Measurements from ENCODE around the gene NPW.

Gene NPW

DNA sequence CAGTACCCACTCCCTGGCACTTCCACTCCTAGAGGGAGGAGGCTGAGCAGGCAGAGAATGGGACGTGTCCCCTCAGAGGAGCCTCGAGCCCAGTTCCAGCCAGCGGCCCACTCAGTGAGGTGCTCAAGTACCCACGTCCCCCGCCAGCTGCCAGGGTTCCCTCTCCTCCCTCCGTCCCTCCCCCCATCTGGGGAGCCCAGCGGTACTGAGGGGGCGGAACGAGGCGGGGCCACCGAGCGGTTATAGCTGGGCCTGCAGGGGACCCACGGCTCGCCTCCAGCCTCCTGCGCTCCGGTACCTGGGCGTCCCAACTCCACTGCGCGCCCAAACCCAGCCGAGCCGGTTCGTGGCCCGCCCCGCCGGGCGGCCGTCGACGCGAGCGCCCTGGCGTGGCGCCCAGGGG lies at the start of gene NPW:
TSS of gene NPW (plus strand) at position 268 of the 403 bp plus-strand sequence.
- H3K4me3 Mint-ChIP-seq = no peak within 1 kb of the TSS
- peaks cover 75% of the 10 kb centered on the region for H3K27me3 Mint-ChIP-seq
- no peaks in the 10 kb centered on the region for H3K36me3 Mint-ChIP-seq
- no peaks in the 10 kb centered on the region for H3K9me3 Mint-ChIP-seq
- peak; percentile 53 for DNase-seq
- H3K4me1 Mint-ChIP-seq = peaks cover 24% of the 10 kb centered on the region
- H3K27ac Mint-ChIP-seq = no peak within 1 kb of the TSS
- CTCF ChIA-PET = interaction anchor here (0.8 to 2.0 kb wide), 3 partner anchors 16 to 231 kb away, joined by 3 to 7 read pairs (median 3); partner anchors contain the start of gene ECI1

DNA sequence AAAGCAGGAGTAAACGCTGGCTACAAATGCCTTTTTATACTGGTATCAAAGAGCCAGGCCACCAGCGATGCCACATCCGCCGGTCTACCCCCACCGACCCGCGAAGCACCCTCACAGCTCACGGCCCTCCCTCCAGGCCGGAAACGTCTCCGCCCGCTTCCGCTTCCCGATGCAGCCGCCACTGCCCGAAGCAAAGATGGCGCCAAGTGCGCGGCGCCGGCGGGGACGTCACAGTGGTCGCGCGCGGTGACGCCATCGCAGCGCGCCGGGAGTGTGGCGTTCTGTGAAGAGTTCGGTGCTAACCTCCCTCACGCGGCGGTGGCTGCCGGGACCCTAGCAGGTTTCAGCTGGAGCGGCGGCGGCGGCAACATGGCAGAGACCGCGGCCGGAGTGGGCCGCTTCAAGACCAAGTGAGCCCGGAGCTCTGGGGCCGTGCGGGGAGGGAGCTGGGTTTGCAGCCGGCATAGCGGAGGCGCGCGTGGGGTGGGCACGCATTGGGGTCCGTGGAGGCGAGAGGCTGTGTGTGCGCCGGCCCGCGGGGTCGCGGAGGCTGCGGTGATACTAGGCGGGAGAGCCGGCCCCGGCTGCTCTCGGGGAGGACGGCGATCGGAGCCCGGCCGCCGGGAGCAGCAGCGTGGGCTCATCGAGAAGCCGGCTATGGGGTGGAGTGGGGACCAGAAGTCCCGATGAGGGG lies 47.6 kb upstream of the NPW start, which contains the start of gene TBL3:
TSS of gene TBL3 (plus strand) at position 258 of the 694 bp plus-strand sequence. CDS start at position 370, 112 bp downstream.
- peak within 1 kb of the TSS; percentile 100 for H3K27ac Mint-ChIP-seq
- H3K4me3 Mint-ChIP-seq = peak within 1 kb of the TSS; percentile 83
- peaks cover 14% of the 10 kb centered on the region for H3K36me3 Mint-ChIP-seq
- CTCF ChIA-PET = interaction anchor here (1.0 to 1.4 kb wide), 3 partner anchors 11 to 13 kb away, joined by 3 to 5 read pairs (median 4); partner anchors contain the start of genes GFER and NDUFB10
- H3K9me3 Mint-ChIP-seq = no peaks in the 10 kb centered on the region
- peaks cover 41% of the 10 kb centered on the region for H3K4me1 Mint-ChIP-seq
- H3K27me3 Mint-ChIP-seq = no peaks in the 10 kb centered on the region
- DNase-seq = peak; percentile 97

DNA sequence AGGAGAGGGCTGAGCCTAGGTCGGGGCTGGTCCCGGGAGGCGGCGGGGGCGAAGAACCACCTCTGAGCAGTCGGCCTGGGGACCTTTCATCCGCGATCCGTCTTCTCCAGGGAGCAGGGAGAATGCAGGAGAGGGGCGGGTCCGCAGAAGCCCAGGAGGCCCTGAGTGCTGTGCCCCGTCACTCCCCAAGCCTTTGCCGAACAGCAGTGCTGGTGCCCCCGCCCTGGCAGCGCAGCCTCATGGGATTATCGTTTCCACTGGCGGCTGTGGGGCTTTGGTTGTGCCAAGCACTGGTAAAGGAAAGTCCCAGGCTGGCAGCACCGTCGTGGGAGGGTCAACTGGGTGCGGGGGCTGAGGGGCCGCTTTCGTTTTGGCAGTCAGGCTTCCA lies 47.1 kb upstream of the NPW start:
- DNase-seq = peak; percentile 45
- Mint-ChIP-seq H3K4me1 (peaks cover 40% of the 10 kb centered on the region), H3K27ac (peak overlapping the region; percentile 100), H3K4me3 (peak overlapping the region; percentile 83), H3K27me3 (peaks cover 2% of the 10 kb centered on the region), H3K36me3 (peaks cover 15% of the 10 kb centered on the region), H3K9me3 (no peaks in the 10 kb centered on the region)
- CTCF ChIA-PET = interaction anchor here (1.4 kb wide), 1 partner anchor 12 kb away, joined by 5 read pairs; the partner anchor contains the start of gene GFER

DNA sequence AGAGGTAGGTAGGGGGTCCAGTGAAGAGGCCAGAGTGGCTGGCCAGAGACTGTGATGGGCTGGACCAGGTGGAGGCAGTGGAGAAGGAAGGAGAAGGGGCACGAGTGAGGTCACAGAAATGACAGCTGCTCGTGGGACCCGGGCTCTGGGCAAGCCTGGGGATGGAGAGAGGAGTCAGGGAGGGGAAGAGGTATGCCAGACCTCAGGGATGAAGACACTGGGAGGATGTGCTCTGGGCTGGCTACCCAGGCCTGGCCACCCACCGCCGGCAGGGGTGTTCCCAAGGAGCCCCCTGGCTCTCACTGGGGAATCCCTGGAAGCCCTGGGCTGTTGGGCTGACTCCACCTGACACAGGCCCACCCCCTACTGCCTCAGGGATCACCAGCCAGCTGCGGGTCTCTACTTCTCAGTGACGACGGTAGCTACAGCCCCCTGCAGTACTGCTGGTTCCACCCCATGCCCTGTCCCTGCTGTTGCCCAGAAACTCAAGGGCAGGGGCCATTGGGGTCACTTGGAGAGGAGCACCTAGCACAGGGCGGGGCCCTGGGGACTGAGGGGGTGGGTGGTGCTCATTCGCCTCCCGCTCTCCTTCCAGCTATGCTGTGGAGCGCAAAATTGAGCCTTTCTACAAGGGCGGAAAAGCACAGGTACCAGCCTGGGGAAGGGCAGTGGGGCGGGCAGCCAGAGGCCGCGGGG lies 46.0 kb upstream of the NPW start:
- peaks cover 7% of the 10 kb centered on the region for H3K27me3 Mint-ChIP-seq
- H3K4me3 Mint-ChIP-seq = peak overlapping the region; percentile 38
- no peak overlapping the region for H3K27ac Mint-ChIP-seq
- no peaks in the 10 kb centered on the region for H3K9me3 Mint-ChIP-seq
- CTCF ChIA-PET = no interaction called here
- DNase-seq = no peak
- H3K36me3 Mint-ChIP-seq = peaks cover 17% of the 10 kb centered on the region
- peaks cover 37% of the 10 kb centered on the region for H3K4me1 Mint-ChIP-seq

DNA sequence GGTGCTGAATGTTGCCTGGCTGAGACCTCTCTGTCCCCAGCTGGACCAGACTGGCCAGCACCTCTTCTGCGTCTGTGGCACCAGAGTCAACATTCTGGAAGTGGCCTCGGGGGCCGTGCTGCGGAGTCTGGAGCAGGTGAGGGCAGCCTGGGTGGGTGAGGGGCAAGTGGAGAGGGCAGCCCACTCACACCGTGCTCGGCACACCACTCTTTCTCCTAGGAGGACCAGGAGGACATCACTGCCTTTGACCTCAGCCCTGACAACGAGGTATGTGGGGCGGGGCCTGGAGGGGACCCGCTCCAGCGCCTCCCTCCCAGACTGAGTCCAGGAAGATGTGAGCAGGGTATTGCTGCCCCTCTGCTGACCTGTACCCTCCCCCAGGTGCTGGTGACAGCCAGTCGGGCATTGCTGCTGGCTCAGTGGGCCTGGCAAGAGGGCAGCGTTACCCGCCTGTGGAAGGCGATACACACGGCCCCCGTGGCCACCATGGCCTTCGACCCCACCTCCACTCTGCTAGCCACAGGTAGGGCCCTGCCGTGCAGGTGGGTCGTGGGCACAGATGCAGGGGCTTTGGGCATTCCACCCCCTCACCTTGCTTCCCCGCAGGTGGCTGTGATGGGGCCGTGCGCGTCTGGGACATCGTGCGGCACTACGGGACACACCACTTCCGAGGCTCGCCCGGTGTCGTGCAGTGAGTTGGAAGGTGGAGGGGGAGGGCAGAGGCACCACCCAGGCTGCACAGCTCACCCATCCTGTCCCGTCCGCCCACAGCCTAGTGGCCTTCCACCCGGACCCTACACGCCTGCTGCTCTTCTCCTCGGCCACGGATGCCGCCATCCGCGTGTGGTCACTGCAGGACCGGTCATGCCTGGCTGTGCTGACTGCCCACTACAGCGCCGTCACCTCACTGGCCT lies 45.2 kb upstream of the NPW start:
- Mint-ChIP-seq H3K9me3 (no peaks in the 10 kb centered on the region), H3K36me3 (peaks cover 17% of the 10 kb centered on the region), H3K27me3 (peaks cover 9% of the 10 kb centered on the region), H3K4me1 (peaks cover 37% of the 10 kb centered on the region), H3K27ac (no peak overlapping the region), H3K4me3 (no peak overlapping the region)
- CTCF ChIA-PET = no interaction called here
- no peak for DNase-seq

DNA sequence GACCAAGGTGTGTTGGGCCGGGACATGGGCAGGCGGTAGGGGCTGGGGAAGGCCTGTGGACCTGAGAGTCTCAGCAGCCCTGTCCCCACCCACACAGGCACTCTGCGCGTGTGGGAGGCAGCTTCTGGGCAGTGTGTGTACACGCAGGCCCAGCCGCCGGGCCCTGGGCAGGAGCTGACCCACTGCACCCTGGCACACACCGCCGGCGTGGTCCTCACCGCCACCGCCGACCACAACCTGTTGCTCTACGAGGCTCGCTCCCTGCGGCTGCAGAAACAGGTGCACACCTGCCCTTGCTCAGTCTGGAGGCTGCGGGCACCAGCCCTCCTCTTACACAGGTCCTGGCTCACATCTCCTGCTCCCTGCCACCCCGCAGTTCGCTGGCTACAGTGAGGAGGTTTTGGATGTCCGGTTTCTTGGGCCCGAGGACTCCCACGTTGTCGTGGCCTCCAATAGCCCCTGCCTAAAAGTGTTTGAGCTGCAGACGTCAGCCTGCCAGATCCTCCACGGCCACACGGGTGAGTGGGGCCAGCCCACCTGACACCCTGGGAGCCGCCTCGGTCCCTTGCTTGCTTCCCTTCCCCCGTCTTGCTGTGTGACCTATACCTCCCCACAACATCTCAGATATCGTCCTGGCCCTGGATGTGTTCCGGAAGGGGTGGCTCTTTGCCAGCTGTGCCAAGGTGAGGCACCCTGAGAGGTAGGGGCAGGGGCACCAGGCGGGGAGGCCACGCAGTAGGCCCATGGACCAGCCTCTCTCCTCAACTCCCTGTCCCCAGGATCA lies 44.0 kb upstream of the NPW start:
- peaks cover 32% of the 10 kb centered on the region for H3K4me1 Mint-ChIP-seq
- no peak overlapping the region for H3K27ac Mint-ChIP-seq
- CTCF ChIA-PET = no interaction called here
- no peaks in the 10 kb centered on the region for H3K9me3 Mint-ChIP-seq
- peaks cover 17% of the 10 kb centered on the region for H3K36me3 Mint-ChIP-seq
- DNase-seq = no peak
- H3K27me3 Mint-ChIP-seq = peaks cover 21% of the 10 kb centered on the region
- H3K4me3 Mint-ChIP-seq = no peak overlapping the region

DNA sequence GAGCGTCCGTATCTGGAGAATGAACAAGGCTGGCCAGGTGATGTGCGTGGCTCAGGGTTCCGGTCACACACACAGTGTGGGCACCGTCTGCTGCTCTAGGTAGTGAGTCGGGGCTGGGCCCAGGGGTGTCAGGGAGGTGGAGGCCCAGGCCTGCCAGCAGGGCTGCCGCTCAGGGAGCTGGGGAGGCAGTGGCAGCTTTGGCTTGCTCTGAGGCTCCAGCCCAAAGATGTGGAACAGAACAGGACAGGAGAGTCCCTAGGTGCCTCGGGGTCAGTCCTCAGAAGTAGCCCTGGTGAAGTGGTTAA lies 43.4 kb upstream of the NPW start:
- no peak overlapping the region for H3K27ac Mint-ChIP-seq
- peaks cover 17% of the 10 kb centered on the region for H3K36me3 Mint-ChIP-seq
- DNase-seq = no peak
- peaks cover 26% of the 10 kb centered on the region for H3K4me1 Mint-ChIP-seq
- peaks cover 27% of the 10 kb centered on the region for H3K27me3 Mint-ChIP-seq
- no peaks in the 10 kb centered on the region for H3K9me3 Mint-ChIP-seq
- H3K4me3 Mint-ChIP-seq = no peak overlapping the region
- CTCF ChIA-PET = no interaction called here

DNA sequence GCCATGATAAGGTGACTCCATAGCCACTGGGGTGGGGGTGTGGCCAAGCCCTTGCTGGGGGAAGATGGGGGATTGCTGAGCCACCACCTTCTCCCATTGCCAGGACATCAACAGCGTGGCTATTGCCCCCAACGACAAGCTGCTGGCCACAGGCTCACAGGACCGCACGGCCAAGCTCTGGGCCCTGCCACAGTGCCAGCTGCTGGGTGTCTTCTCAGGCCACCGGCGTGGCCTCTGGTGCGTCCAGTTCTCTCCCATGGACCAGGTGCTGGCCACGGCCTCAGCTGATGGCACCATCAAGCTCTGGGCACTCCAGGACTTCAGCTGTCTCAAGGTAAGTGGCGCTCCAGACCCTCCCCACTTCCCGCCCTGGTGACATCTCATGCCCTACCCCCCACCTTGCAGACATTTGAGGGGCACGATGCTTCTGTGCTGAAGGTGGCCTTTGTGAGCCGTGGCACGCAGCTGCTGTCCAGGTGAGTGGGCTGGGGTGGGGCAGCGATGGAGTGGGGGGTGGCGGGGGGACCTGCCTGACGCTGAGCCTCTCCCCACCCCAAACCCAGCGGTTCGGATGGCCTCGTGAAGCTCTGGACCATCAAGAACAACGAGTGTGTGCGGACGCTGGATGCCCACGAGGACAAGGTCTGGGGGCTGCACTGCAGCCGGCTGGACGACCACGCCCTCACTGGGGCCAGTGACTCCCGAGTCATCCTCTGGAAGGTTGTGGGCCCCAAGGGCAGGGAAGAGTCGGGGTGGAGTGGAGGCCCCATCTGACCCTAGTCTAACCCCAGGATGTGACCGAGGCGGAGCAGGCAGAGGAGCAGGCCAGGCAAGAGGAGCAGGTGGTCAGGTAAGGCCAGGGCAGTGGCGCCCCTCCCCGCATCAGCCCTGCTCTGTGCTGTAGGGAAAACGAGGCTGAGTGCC lies 42.4 kb upstream of the NPW start:
- Mint-ChIP-seq H3K4me1 (peaks cover 19% of the 10 kb centered on the region), H3K4me3 (no peak overlapping the region), H3K27me3 (peaks cover 37% of the 10 kb centered on the region), H3K36me3 (peaks cover 13% of the 10 kb centered on the region), H3K9me3 (no peaks in the 10 kb centered on the region), H3K27ac (no peak overlapping the region)
- no peak for DNase-seq
- CTCF ChIA-PET = no interaction called here

DNA sequence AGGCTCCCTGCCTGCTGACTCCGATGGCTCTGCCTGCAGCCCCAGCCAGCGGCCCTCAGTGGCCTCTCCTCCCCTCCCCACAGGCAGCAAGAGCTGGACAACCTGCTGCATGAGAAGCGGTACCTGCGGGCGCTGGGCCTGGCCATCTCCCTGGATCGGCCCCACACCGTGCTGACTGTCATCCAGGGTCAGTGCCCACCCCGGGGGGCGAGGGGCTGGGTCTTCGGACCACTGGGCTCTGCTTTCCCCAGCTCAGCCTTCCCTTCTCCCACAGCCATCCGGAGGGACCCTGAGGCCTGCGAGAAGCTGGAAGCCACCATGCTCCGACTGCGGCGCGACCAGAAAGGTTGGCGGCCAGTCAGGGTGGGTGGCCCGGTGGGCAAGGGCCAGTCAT lies 41.7 kb upstream of the NPW start:
- Mint-ChIP-seq H3K4me1 (peaks cover 16% of the 10 kb centered on the region), H3K36me3 (peaks cover 13% of the 10 kb centered on the region), H3K27me3 (peaks cover 44% of the 10 kb centered on the region), H3K27ac (no peak overlapping the region), H3K4me3 (no peak overlapping the region), H3K9me3 (no peaks in the 10 kb centered on the region)
- DNase-seq = no peak
- CTCF ChIA-PET = no interaction called here

DNA sequence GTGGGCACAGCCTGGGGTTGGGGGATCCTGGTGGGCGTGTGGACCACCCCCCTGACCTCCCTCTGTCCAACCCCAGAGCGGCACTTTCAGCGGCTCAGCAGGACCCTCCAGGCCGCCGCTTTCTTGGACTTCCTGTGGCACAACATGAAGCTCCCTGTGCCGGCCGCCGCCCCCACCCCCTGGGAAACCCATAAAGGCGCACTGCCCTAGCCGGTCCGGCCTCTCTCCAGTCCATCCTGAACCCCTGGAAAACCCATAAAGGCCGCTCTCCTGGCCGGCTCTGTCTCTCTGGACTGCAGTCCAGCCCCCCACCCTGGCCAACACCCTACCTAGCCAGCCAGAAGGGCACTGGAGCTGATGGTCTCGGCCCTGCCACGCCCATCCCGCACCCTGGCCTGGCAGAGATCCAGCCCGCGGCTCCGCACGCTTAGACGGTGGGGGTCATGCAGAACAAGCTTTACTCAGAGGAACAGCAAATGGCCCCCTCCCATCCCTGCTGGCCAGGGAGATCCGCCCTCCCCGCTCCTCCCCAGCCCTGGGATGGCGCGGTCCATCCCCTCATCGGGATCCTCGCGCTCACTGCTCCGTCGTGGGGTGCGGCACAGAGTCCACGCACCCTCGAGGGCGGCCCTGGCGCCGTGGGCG lies 41.0 kb upstream of the NPW start:
- H3K4me3 Mint-ChIP-seq = no peak overlapping the region
- CTCF ChIA-PET = no interaction called here

DNA sequence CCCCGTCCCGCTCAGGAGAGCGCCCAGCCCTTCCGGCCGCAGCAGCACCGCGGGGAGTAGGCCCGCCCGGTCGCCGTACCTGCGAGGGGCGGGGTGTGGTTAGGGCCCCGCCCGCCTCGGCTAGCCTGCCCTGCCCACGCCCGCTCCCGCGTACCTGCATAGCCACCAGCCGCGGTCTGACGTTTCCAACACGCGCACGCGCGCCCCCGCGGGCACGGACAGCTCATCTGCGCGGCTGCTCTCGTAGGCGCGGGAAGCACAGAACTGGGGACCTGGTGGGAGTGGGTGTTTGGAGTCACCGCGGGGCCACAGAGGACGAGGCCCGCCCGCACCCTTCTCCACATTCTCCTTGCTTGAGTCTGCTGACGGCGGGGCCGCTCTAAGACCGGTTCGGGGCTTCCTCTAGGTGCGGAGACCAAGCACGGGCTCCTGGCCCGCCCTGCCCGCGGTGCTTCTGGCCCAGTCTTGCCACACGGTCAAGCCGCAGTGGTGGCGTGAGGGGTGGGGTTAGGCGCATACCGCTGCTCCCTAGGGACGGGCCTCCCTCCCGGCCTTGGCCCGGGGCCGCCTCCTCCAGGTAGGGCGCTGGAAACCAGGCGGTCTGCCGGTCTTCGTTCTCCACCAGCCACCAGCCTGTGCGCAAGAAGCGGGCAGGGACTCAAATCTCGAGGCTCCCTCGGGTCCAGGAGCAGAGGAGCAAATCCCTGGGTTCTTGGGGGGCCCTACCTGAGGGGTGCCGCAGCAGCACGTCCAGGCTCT lies 40.1 kb upstream of the NPW start:
- peaks cover 9% of the 10 kb centered on the region for H3K4me1 Mint-ChIP-seq
- no peaks in the 10 kb centered on the region for H3K9me3 Mint-ChIP-seq
- CTCF ChIA-PET = no interaction called here
- DNase-seq = no peak
- peaks cover 59% of the 10 kb centered on the region for H3K27me3 Mint-ChIP-seq
- H3K36me3 Mint-ChIP-seq = peaks cover 14% of the 10 kb centered on the region
- H3K4me3 Mint-ChIP-seq = no peak overlapping the region
- H3K27ac Mint-ChIP-seq = no peak overlapping the region

More for the DNA sequence above, 41.0 kb upstream of the NPW start:
- Mint-ChIP-seq H3K9me3 (no peaks in the 10 kb centered on the region), H3K27me3 (peaks cover 51% of the 10 kb centered on the region), H3K4me1 (peaks cover 14% of the 10 kb centered on the region), H3K36me3 (peaks cover 14% of the 10 kb centered on the region), H3K27ac (no peak overlapping the region)
- no peak for DNase-seq
